Astrocyte (in vitro differentiated cells and primary cell): ENCODE measurements around the gene PIK3R1.

ENCODE experiments used
- CTCF ChIP-seq: IDR thresholded peaks from 2 replicates; pipeline ENCODE4 v1.5.1; 2011; ENCODE audit warnings: low read depth, mild to moderate bottlenecking, inconsistent platforms, low read length, moderate library complexity; ENCODE audit not compliant: insufficient read depth
- EZH2 ChIP-seq: IDR thresholded peaks from 2 replicates; pipeline ENCODE4 v1.6.1; 2012; ENCODE audit warnings: mild to moderate bottlenecking, low read length, inconsistent platforms; ENCODE audit not compliant: insufficient read depth

GRCh38 chr5:68189613-68190012 lies 25.9 kb upstream of the PIK3R1 start:
- TF ChIP-seq CTCF (no peak), EZH2 (no peak)
